Nucleus accumbens (tissue), 56 donors: Measurements from ENCODE around the gene CYB5R4.
"Not testable (repeated sequence)": the region's sequence is repeated elsewhere in the genome, so short reads cannot be mapped to it uniquely, and the experiment has no call there.

Experiments used
- DNase-seq, 56 donors: peaks; one replicate each; lab custom pipeline; 2025; lab: John Stamatoyannopoulos, UW

CYB5R4 gene

GRCh38 chr6:83905648-83906047 is 46.2 kb downstream of the CYB5R4 start:
- DNase-seq, result no peak

GRCh38 chr6:83907623-83908390 is 48.3 kb downstream of the CYB5R4 start:
- not testable (repeated sequence) for DNase-seq

- DNase-seq, result no peak
Measured at GRCh38 chr6:83908813-83909212, 49.3 kb downstream of the CYB5R4 start.

GRCh38 chr6:83911278-83911677 is 51.8 kb downstream of the CYB5R4 start:
- DNase-seq, result no peak

GRCh38 chr6:83914953-83915352 is 55.5 kb downstream of the CYB5R4 start:
- no peak for DNase-seq

GRCh38 chr6:83917001-83917400 is 57.5 kb downstream of the CYB5R4 start:
- no peak for DNase-seq

GRCh38 chr6:83920017-83920416 is 60.5 kb downstream of the CYB5R4 start:
- no peak for DNase-seq

GRCh38 chr6:83921315-83921714 is 61.8 kb downstream of the CYB5R4 start:
- no peak for DNase-seq

GRCh38 chr6:83927470-83927869 is 68.0 kb downstream of the CYB5R4 start:
- DNase-seq, result no peak

GRCh38 chr6:83928286-83928685 is 68.8 kb downstream of the CYB5R4 start:
- DNase-seq, result no peak

- not testable (repeated sequence) for DNase-seq
Measured at GRCh38 chr6:83946201-83946833, 86.8 kb downstream of the CYB5R4 start.

- not testable (repeated sequence) for DNase-seq
Measured at GRCh38 chr6:83947983-83948382, 88.5 kb downstream of the CYB5R4 start.

- DNase-seq, result no peak
Measured at GRCh38 chr6:83948851-83949250, 89.4 kb downstream of the CYB5R4 start.

- not testable (repeated sequence) for DNase-seq
Measured at GRCh38 chr6:83951423-83951822, 91.9 kb downstream of the CYB5R4 start.

GRCh38 chr6:83952830-83953229 is 93.3 kb downstream of the CYB5R4 start:
- DNase-seq, result no peak

GRCh38 chr6:83954371-83954770 is 94.9 kb downstream of the CYB5R4 start:
- no peak for DNase-seq

GRCh38 chr6:83958241-83958685 is 98.8 kb downstream of the CYB5R4 start:
- no peak for DNase-seq

GRCh38 chr6:83960664-83961063 is 101.2 kb downstream of the CYB5R4 start:
- no peak for DNase-seq

GRCh38 chr6:83962582-83962981 is 103.1 kb downstream of the CYB5R4 start:
- no peak for DNase-seq

GRCh38 chr6:83966539-83966938 is 107.0 kb downstream of the CYB5R4 start:
- DNase-seq, result no peak

- no peak for DNase-seq
Measured at GRCh38 chr6:83970582-83970981, 111.1 kb downstream of the CYB5R4 start.

GRCh38 chr6:83974409-83975050 is 115.0 kb downstream of the CYB5R4 start:
- DNase-seq, result no peak
